Caco-2 (cell line): ENCODE results near the gene NXN. TPM values are rescaled to one million over a fixed set of nuclear protein-coding genes. Genes with fewer than 3 reads are reported as not detected.

Experiments
- BruUV-seq: library from RNA; stranded (reverse); fragments of 400-500 nt; replicated peaks from 2 replicates; lab custom pipeline; 2021; lab: Mats Ljungman, UMichigan
- CTCF ChIA-PET: fragments of 300-600 bp; sonication (Branson Sonifier 250); formaldehyde crosslinking; loops from one replicate; lab custom pipeline; 2022; ENCODE audit warnings: antibody characterized with exemption; lab: Charles Lee
- POLR2A ChIA-PET: fragments of 300-600 bp; sonication (Branson Sonifier 250); formaldehyde crosslinking; loops from one replicate; lab custom pipeline; 2022; ENCODE audit warnings: antibody characterized with exemption; lab: Charles Lee
- DNase-seq, 2 experiments: peaks; one replicate each; pipeline versions ENCODE4 v3.0.0 to v3.0.0-alpha.2; 2020 to 2022
- H3K27me3 ChIP-seq: replicated peaks from 2 replicates; pipeline ENCODE4 v1.6.0; 2011; ENCODE audit warnings: low read length; ENCODE audit not compliant: control insufficient read depth, insufficient read depth
- H3K36me3 ChIP-seq: 2 replicates; pipeline ENCODE4 v1.5.1; 2011; ENCODE audit warnings: low read length; ENCODE audit not compliant: control insufficient read depth, insufficient read depth
- H3K4me1 ChIP-seq: fragments of 250-450 bp; sonication (Bioruptor Pico); 2 replicates; pipeline ENCODE4 v1.5.1; 2020; ENCODE audit warnings: mild to moderate bottlenecking
- H3K4me3 ChIP-seq: 2 replicates; pipeline ENCODE4 v1.5.1; 2011; ENCODE audit warnings: low read depth, mild to moderate bottlenecking, control low read depth, low read length
- H3K9me3 ChIP-seq: fragments of 250-450 bp; sonication (Bioruptor Pico); 2 replicates; pipeline ENCODE4 v1.5.1; 2020; ENCODE audit warnings: mild to moderate bottlenecking, moderate library complexity
- H3K27ac Mint-ChIP-seq: one replicate; pipeline ENCODE4 v1.8.0; 2022; ENCODE audit warnings: mixed read lengths; ENCODE audit not compliant: unreplicated experiment
- H3K27me3 Mint-ChIP-seq: one replicate; pipeline ENCODE4 v1.8.0; 2022; ENCODE audit warnings: mixed read lengths; ENCODE audit not compliant: insufficient read depth, unreplicated experiment
- H3K36me3 Mint-ChIP-seq: one replicate; pipeline ENCODE4 v1.8.0; 2022; ENCODE audit warnings: mild to moderate bottlenecking, mixed read lengths; ENCODE audit not compliant: insufficient read depth, unreplicated experiment
- H3K4me1 Mint-ChIP-seq: one replicate; pipeline ENCODE4 v1.8.0; 2022; ENCODE audit warnings: low read depth, mixed read lengths; ENCODE audit not compliant: unreplicated experiment
- H3K4me3 Mint-ChIP-seq: one replicate; pipeline ENCODE4 v1.8.0; 2022; ENCODE audit warnings: mild to moderate bottlenecking, moderate library complexity, mixed read lengths; ENCODE audit not compliant: unreplicated experiment
- H3K9me3 Mint-ChIP-seq: one replicate; pipeline ENCODE4 v1.8.0; 2022; ENCODE audit warnings: mixed read lengths; ENCODE audit not compliant: unreplicated experiment
- CTCF ChIP-seq, 2 experiments: fragments of 200-600 bp in 1 of 2; IDR thresholded peaks; 1 replicate in 1 of 2; 2 replicates in 1 of 2; pipeline versions ENCODE4 v1.5.1 to v1.8.0; 2011 to 2022; ENCODE audit warnings: antibody characterized with exemption in 1 of 2, control low read depth in 1 of 2, inconsistent platforms in 1 of 2, low read depth in 1 of 2, low read length in 1 of 2, mild to moderate bottlenecking in 1 of 2, moderate library complexity in 1 of 2; ENCODE audit not compliant: insufficient read depth in 1 of 2, severe bottlenecking in 1 of 2, unreplicated experiment in 1 of 2
- intact Hi-C: fragments of 100-400 bp; cut with micrococcal nuclease; formaldehyde crosslinking; loops from one replicate; pipeline ENCODE4 v1.10.0; 2022; ENCODE audit not compliant: unreplicated experiment
- total RNA-seq: library from RNA; stranded (reverse); gene quantifications from 2 replicates; pipeline ENCODE4 v1.2.3, GENCODE V29; 2022

The NXN gene
- total RNA-seq, 1 experiment from 2014 or later, result 76.7 TPM

DNA sequence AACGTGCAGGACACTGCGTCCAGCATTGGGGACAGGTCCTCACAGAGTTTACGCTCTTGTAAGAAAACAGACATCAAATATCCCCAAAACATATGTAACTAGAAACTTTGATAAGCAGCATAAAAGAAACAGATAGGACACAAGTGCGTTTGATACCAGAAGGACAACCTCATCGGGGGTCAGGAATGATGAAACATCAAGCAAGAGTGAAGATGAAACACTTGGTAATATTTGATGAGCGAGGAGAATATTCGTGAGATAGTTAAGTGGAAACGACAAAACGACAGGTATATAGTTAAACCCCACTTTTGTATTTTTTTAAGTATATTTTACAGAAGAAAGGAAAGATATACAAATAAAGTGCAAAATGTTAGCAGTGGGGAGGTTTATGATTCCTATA is 55.9 kb downstream of the NXN start:
- intact Hi-C loops, result loop anchor here (2.0 kb wide), 1 partner anchor 45 kb away; no protein-coding TSS in a partner anchor
- BruUV-seq, result no TSS peak
- Mint-ChIP-seq H3K36me3 (peaks cover 83% of the 10 kb centered on the region), H3K27me3 (no peaks in the 10 kb centered on the region), H3K4me3 (peak overlapping the region; percentile 11), H3K27ac (peak overlapping the region; percentile 57), H3K9me3 (no peaks in the 10 kb centered on the region), H3K4me1 (peaks cover 58% of the 10 kb centered on the region)
- Histone ChIP-seq H3K4me3 (no peak overlapping the region), H3K27me3 (no peaks in the 10 kb centered on the region), H3K4me1 (peaks cover 44% of the 10 kb centered on the region), H3K36me3 (no peaks in the 10 kb centered on the region), H3K9me3 (no peaks in the 10 kb centered on the region)
- peak in 1 of 2 experiments; percentile 32 for DNase-seq
- ChIA-PET CTCF (no interaction called here), POLR2A (no interaction called here)
- TF ChIP-seq CTCF (IDR thresholded peaks at IDR 0.05; ENCODE audit: insufficient read depth in 1 of 2, low read depth in 1 of 2, low read length in 1 of 2, severe bottlenecking in 1 of 2, unreplicated experiment in 1 of 2), result no peak

GRCh38 chr17:921161-921560 is 58.4 kb downstream of the NXN start:
- H3K27ac Mint-ChIP-seq, result peak overlapping the region; percentile 5
- peaks cover 72% of the 10 kb centered on the region for H3K36me3 Mint-ChIP-seq

DNA sequence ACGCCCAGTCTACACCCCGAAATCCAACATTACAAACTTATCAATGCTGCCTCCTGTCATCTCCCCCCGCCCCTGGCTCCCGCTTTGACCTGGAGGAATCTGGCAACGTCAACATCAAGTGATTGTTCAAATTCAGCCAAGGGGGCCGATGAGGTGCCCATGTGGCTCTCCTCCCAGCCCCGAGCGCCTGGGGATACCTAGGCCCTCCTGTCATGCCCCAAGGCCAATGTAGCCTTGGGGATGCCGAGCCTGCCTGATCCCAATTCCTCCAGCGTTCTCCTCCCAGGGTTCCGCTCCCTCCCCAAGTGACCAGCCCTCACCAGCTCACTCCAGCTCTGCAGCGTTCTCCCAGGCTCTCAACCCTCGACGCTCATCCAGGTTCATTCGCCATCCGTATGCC is 59.4 kb downstream of the NXN start:
- Mint-ChIP-seq H3K9me3 (no peaks in the 10 kb centered on the region), H3K4me3 (no peak overlapping the region), H3K27me3 (no peaks in the 10 kb centered on the region), H3K27ac (peak overlapping the region; percentile 60), H3K4me1 (peaks cover 30% of the 10 kb centered on the region), H3K36me3 (peaks cover 70% of the 10 kb centered on the region)
- intact Hi-C loops, result no loop called here
- Histone ChIP-seq H3K4me3 (no peak overlapping the region), H3K9me3 (no peaks in the 10 kb centered on the region), H3K27me3 (no peaks in the 10 kb centered on the region), H3K36me3 (no peaks in the 10 kb centered on the region), H3K4me1 (peaks cover 11% of the 10 kb centered on the region)
- ChIA-PET POLR2A (no interaction called here), CTCF (no interaction called here)
- no TSS peak for BruUV-seq
- TF ChIP-seq CTCF (IDR thresholded peaks at IDR 0.05; ENCODE audit: insufficient read depth in 1 of 2, low read depth in 1 of 2, low read length in 1 of 2, severe bottlenecking in 1 of 2, unreplicated experiment in 1 of 2), result no peak
- DNase-seq, result no peak

More at GRCh38 chr17:921161-921560, 58.4 kb downstream of the NXN start:
- Histone ChIP-seq H3K4me3 (no peak overlapping the region), H3K9me3 (no peaks in the 10 kb centered on the region), H3K27me3 (no peaks in the 10 kb centered on the region), H3K4me1 (peaks cover 21% of the 10 kb centered on the region), H3K36me3 (no peaks in the 10 kb centered on the region)
- DNase-seq, result no peak
- Mint-ChIP-seq H3K4me1 (peaks cover 33% of the 10 kb centered on the region), H3K4me3 (no peak overlapping the region), H3K27me3 (no peaks in the 10 kb centered on the region), H3K9me3 (no peaks in the 10 kb centered on the region)
- CTCF ChIA-PET, result no interaction called here
- intact Hi-C loops, result no loop called here
- TF ChIP-seq CTCF (IDR thresholded peaks at IDR 0.05; ENCODE audit: insufficient read depth in 1 of 2, low read depth in 1 of 2, low read length in 1 of 2, severe bottlenecking in 1 of 2, unreplicated experiment in 1 of 2), result no peak
- POLR2A ChIA-PET, result no interaction called here
- no TSS peak for BruUV-seq
